CD4-positive, alpha-beta T cell (primary cell): ENCODE results near the gene SFXN5. TPM values are rescaled to one million over a fixed set of nuclear protein-coding genes. Genes with fewer than 3 reads are reported as not detected.

Experiments
- ATAC-seq: fragments of 200-7000 bp; cut with Tn5 transposase; one replicate; pipeline ENCODE4 v1.10.0; 2022; ENCODE audit warnings: mild to moderate bottlenecking; ENCODE audit not compliant: poor library complexity
- CTCF ChIA-PET: fragments of 350-600 bp; sonication (Branson Sonifier 250); formaldehyde crosslinking; loops from one replicate; lab custom pipeline; 2021; ENCODE audit warnings: antibody characterized with exemption, inconsistent platforms; lab: Charles Lee
- POLR2A ChIA-PET: fragments of 350-600 bp; sonication (Branson Sonifier 250); formaldehyde crosslinking; loops from one replicate; lab custom pipeline; 2021; ENCODE audit warnings: antibody characterized with exemption, inconsistent platforms; lab: Charles Lee
- DNase-seq, 14 experiments: peaks; one replicate each; pipeline ENCODE4 v3.0.0-alpha.2; 2013 to 2020; ENCODE audit warnings: mixed read lengths in 2 of 14
- H3K27ac ChIP-seq, 2 donors: one replicate each; pipeline versions ENCODE4 v1.5.1 to v1.7.0; 2013; ENCODE audit warnings: low read length in 2 of 2, low read depth in 1 of 2, mild to moderate bottlenecking in 1 of 2
- H3K27me3 ChIP-seq, 2 experiments: 1 replicate in 1 of 2; 2 replicates in 1 of 2; pipeline versions ENCODE4 v1.6.1 to v1.7.0; 2013; ENCODE audit warnings: low read length in 2 of 2, control low read depth in 1 of 2, mild to moderate bottlenecking in 1 of 2, moderate library complexity in 1 of 2; ENCODE audit not compliant: insufficient read depth in 2 of 2, control insufficient read depth in 1 of 2
- H3K36me3 ChIP-seq: one replicate; pipeline ENCODE4 v1.6.1; 2013; ENCODE audit warnings: low read length, control low read depth; ENCODE audit not compliant: insufficient read depth
- H3K4me1 ChIP-seq: one replicate; pipeline ENCODE4 v1.6.1; 2013; ENCODE audit warnings: low read length, control low read depth; ENCODE audit not compliant: insufficient read depth
- H3K4me3 ChIP-seq: one replicate; pipeline ENCODE4 v1.5.1; 2013; ENCODE audit warnings: mild to moderate bottlenecking, low read length, moderate library complexity
- H3K9me3 ChIP-seq, 2 experiments: 1 replicate in 1 of 2; 2 replicates in 1 of 2; pipeline versions ENCODE4 v1.6.1 to v1.7.0; 2013; ENCODE audit warnings: low read length in 2 of 2, mild to moderate bottlenecking in 2 of 2, control low read depth in 1 of 2, moderate library complexity in 1 of 2; ENCODE audit not compliant: control insufficient read depth in 1 of 2, insufficient read depth in 1 of 2
- H3K27ac Mint-ChIP-seq: one replicate; pipeline ENCODE4 v1.8.0; 2020; ENCODE audit warnings: mixed read lengths
- H3K27me3 Mint-ChIP-seq: one replicate; pipeline ENCODE4 v1.8.0; 2021; ENCODE audit warnings: mixed read lengths
- H3K36me3 Mint-ChIP-seq: one replicate; pipeline ENCODE4 v1.8.0; 2021; ENCODE audit warnings: low read depth, mixed read lengths
- H3K4me1 Mint-ChIP-seq: one replicate; pipeline ENCODE4 v1.8.0; 2021; ENCODE audit warnings: low read depth, mixed read lengths
- H3K4me3 Mint-ChIP-seq: one replicate; pipeline ENCODE4 v1.8.0; 2020; ENCODE audit warnings: mild to moderate bottlenecking, mixed read lengths
- H3K9me3 Mint-ChIP-seq: one replicate; pipeline ENCODE4 v1.8.0; 2020; ENCODE audit warnings: mixed read lengths
- intact Hi-C, 2 experiments: fragments of 100-400 bp; cut with DNase I in 1 of 2; cut with micrococcal nuclease in 1 of 2; formaldehyde crosslinking; loops; one replicate each; pipeline versions ENCODE4 v1.15.1 to v1.9.0; 2023 to 2025; cut with DNase I, micrococcal nuclease
- total RNA-seq, 174 experiments: library from RNA in 2 of 174; stranded (reverse) in 2 of 174; gene quantifications; one replicate each; pipeline ENCODE4 v1.2.3 and lab custom pipeline; 2021 to 2026
- TF ChIP-seq, protein P1 (sequence below): fragments of 200-600 bp; IDR thresholded peaks from one replicate; pipeline ENCODE4 v1.8.0; 2022; ENCODE audit warnings: antibody characterized with exemption, mild to moderate bottlenecking

Gene SFXN5
- total RNA-seq, 2 experiments from 2014 or later = 5.1 to 5.4 TPM

DNA sequence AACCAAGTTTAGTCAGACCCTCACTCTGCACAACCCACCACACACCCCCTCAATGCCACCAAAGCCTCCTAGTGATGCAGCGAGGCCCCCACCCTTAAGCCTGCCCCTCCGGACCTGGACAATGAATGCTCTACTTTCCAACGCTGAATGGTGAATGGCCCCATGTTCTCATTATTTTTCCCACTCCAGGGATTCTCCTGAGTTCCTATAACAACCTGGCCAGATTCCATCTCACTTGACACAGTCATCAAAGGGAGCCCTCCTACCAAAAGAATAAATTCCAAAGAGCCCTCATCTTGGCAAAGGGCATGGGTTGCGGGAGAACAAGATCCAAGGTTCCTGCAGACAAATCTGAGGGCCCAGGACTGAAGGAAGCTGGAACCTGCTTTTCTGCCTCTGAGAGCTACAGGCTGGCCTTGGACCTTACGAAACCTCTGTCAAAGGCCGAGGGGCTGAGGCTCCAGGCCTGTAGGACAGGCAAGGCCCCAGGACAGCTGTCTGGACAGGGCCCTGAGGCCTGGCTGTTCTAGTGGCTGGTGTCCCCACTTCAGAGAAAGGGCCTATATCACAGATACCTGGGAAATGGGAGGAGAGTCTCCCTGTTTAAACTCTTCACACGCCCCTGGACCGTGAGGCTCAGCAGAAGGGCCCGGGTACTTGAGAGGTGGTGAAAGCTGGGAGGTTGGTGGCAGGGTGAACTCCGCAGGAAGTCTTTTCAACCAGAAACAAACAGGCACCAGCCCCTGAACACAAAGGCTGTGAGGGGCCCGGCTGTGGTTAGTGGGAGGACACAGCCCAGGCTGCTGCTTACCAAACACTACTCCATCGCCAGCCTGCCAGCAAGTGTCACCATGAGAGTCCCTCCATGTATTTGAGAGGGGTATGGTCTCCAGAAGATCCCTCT, 27.3 kb downstream of the SFXN5 start:
- ChIA-PET POLR2A (no interaction called here), CTCF (no interaction called here)
- no peak overlapping the region for H3K27ac ChIP-seq
- Mint-ChIP-seq H3K9me3 (no peaks in the 10 kb centered on the region), H3K4me1 (no peaks in the 10 kb centered on the region), H3K27ac (no peak overlapping the region), H3K4me3 (no peak overlapping the region), H3K27me3 (no peaks in the 10 kb centered on the region), H3K36me3 (no peaks in the 10 kb centered on the region)
- TF ChIP-seq, protein P1, sequence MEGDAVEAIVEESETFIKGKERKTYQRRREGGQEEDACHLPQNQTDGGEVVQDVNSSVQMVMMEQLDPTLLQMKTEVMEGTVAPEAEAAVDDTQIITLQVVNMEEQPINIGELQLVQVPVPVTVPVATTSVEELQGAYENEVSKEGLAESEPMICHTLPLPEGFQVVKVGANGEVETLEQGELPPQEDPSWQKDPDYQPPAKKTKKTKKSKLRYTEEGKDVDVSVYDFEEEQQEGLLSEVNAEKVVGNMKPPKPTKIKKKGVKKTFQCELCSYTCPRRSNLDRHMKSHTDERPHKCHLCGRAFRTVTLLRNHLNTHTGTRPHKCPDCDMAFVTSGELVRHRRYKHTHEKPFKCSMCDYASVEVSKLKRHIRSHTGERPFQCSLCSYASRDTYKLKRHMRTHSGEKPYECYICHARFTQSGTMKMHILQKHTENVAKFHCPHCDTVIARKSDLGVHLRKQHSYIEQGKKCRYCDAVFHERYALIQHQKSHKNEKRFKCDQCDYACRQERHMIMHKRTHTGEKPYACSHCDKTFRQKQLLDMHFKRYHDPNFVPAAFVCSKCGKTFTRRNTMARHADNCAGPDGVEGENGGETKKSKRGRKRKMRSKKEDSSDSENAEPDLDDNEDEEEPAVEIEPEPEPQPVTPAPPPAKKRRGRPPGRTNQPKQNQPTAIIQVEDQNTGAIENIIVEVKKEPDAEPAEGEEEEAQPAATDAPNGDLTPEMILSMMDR = no peak
- intact Hi-C loops = no loop called here
- DNase-seq (no peak), ATAC-seq (no peak)
- H3K27me3 ChIP-seq = no peaks in the 10 kb centered on the region
- no peaks in the 10 kb centered on the region for H3K9me3 ChIP-seq
- no peaks in the 10 kb centered on the region for H3K36me3 ChIP-seq
- no peak overlapping the region for H3K4me3 ChIP-seq
- no peaks in the 10 kb centered on the region for H3K4me1 ChIP-seq

DNA sequence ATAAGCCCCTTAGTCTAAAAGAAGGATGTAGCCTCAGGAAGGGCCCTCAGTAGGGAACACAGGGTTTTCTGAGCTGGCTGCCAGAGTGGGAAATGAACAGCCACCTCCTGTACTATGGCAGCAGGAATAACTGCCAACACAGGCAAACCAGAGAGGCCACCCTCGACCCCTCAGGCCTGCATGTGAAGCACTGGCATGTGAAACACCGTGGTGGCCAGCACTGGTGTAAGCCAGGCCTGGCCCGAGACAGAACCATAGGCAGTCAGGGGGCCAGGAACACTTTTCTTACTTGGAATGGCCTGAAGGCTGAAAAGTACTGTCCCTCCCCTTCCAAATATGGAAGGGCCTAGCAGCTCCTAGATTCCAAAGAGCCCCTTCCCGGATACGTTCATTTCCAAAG, 28.2 kb downstream of the SFXN5 start:
- Mint-ChIP-seq H3K27ac (no peak overlapping the region), H3K9me3 (no peaks in the 10 kb centered on the region), H3K36me3 (no peaks in the 10 kb centered on the region), H3K27me3 (no peaks in the 10 kb centered on the region), H3K4me1 (no peaks in the 10 kb centered on the region), H3K4me3 (no peak overlapping the region)
- Histone ChIP-seq H3K27ac (no peak overlapping the region), H3K4me3 (no peak overlapping the region), H3K27me3 (no peaks in the 10 kb centered on the region), H3K36me3 (no peaks in the 10 kb centered on the region), H3K4me1 (no peaks in the 10 kb centered on the region), H3K9me3 (no peaks in the 10 kb centered on the region)
- TF ChIP-seq, protein P1 = no peak
- intact Hi-C loops = no loop called here
- ATAC-seq (no peak), DNase-seq (no peak)
- POLR2A ChIA-PET = no interaction called here
- CTCF ChIA-PET = interaction anchor here (0.5 kb wide), 1 partner anchor 97 kb away, joined by 3 read pairs; no protein-coding TSS in a partner anchor

DNA sequence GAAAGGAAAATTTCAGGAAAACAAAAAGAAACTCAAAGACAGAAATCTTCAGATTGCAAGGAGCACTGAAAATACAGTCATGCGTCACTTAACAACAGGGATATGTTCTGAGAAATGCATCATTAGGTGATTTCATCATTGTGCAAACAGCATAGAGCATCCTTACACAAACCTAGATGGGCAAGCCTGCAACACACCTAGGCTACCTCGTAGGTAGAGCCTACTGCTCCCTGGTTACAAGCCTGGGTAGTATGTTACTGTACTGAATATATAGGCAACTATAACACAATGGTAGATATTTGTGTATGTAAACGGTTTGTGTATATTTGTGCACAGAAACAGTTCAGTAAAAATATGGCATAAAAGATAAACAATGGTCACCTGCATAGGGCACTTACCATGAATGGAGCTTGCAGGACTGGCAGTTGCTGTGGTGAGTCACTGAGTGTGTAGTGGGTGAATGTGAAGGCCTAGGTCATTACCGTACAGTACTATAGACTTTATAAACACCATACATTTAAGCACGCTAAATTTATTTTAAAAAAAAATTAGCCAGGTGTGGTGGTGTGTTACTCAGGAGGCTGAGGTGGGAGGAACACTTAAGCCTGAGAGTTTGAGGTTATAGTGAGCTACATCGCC, 33.4 kb downstream of the SFXN5 start:
- Histone ChIP-seq H3K27ac (no peak overlapping the region), H3K4me1 (no peaks in the 10 kb centered on the region), H3K4me3 (no peak overlapping the region), H3K27me3 (no peaks in the 10 kb centered on the region), H3K36me3 (no peaks in the 10 kb centered on the region), H3K9me3 (no peaks in the 10 kb centered on the region)
- TF ChIP-seq, protein P1 = no peak
- ChIA-PET POLR2A (no interaction called here), CTCF (no interaction called here)
- H3K9me3 Mint-ChIP-seq = no peaks in the 10 kb centered on the region
- H3K27me3 Mint-ChIP-seq = no peaks in the 10 kb centered on the region
- DNase-seq = no peak
- intact Hi-C loops = no loop called here
- no peak overlapping the region for H3K27ac Mint-ChIP-seq
- H3K4me1 Mint-ChIP-seq = no peaks in the 10 kb centered on the region
- no peaks in the 10 kb centered on the region for H3K36me3 Mint-ChIP-seq
- ATAC-seq = no peak
- H3K4me3 Mint-ChIP-seq = no peak overlapping the region
